Chondrocyte (in vitro differentiated cells): ENCODE data around the gene CUTA. TPM values are rescaled to one million over a fixed set of nuclear protein-coding genes. Genes with fewer than 3 reads are reported as not detected.

Experiments used
- DNase-seq: peaks from one replicate; pipeline ENCODE4 v3.0.0; 2021; ENCODE audit warnings: mixed read lengths, low spot score
- H3K27ac Mint-ChIP-seq: one replicate; pipeline ENCODE4 v1.8.0; 2021; ENCODE audit warnings: mild to moderate bottlenecking, moderate library complexity, mixed read lengths; ENCODE audit not compliant: unreplicated experiment
- H3K27me3 Mint-ChIP-seq: 2 replicates; pipeline ENCODE4 v1.8.0; 2021; ENCODE audit warnings: low read depth, mixed read lengths
- H3K36me3 Mint-ChIP-seq: 2 replicates; pipeline ENCODE4 v1.8.0; 2021; ENCODE audit warnings: low read depth, mixed read lengths
- H3K4me1 Mint-ChIP-seq: 2 replicates; pipeline ENCODE4 v1.8.0; 2021; ENCODE audit warnings: low read depth, mild to moderate bottlenecking, mixed read lengths
- H3K4me3 Mint-ChIP-seq: one replicate; pipeline ENCODE4 v1.8.0; 2021; ENCODE audit warnings: mild to moderate bottlenecking, moderate library complexity, mixed read lengths; ENCODE audit not compliant: unreplicated experiment
- H3K9me3 Mint-ChIP-seq: 2 replicates; pipeline ENCODE4 v1.8.0; 2021; ENCODE audit warnings: low read depth, mixed read lengths
- CTCF ChIP-seq: fragments of 200-600 bp; sonication (generic); IDR thresholded peaks from 2 replicates; pipeline ENCODE4 v1.5.0; 2021; ENCODE audit warnings: antibody characterized with exemption, mild to moderate bottlenecking, moderate library complexity
- total RNA-seq: library from RNA; stranded (reverse); gene quantifications from 3 replicates; pipeline ENCODE4 v1.2.1, GENCODE V29; 2021

The CUTA gene
- total RNA-seq, 1 donor from 2014 or later, result 218 TPM

GRCh38 chr6:33438978-33439594 is 21.2 kb upstream of the CUTA start:
- H3K4me1 Mint-ChIP-seq, result peaks cover 2% of the 10 kb centered on the region
- no peak overlapping the region for H3K27ac Mint-ChIP-seq
- no peak for DNase-seq
- peaks cover 43% of the 10 kb centered on the region for H3K36me3 Mint-ChIP-seq
- H3K27me3 Mint-ChIP-seq, result no peaks in the 10 kb centered on the region
- TF ChIP-seq CTCF, result no peak
- no peak overlapping the region for H3K4me3 Mint-ChIP-seq
- H3K9me3 Mint-ChIP-seq, result no peaks in the 10 kb centered on the region

GRCh38 chr6:33437666-33438065 is 19.8 kb upstream of the CUTA start:
- no peak for DNase-seq
- Mint-ChIP-seq H3K4me1 (peaks cover 15% of the 10 kb centered on the region), H3K27ac (no peak overlapping the region), H3K4me3 (no peak overlapping the region), H3K9me3 (no peaks in the 10 kb centered on the region), H3K36me3 (peaks cover 48% of the 10 kb centered on the region), H3K27me3 (no peaks in the 10 kb centered on the region)
- no peak for TF ChIP-seq CTCF

- no peak for TF ChIP-seq CTCF
- Mint-ChIP-seq H3K27ac (no peak overlapping the region), H3K36me3 (peaks cover 42% of the 10 kb centered on the region), H3K4me1 (peaks cover 33% of the 10 kb centered on the region), H3K9me3 (no peaks in the 10 kb centered on the region), H3K27me3 (no peaks in the 10 kb centered on the region), H3K4me3 (no peak overlapping the region)
- DNase-seq, result no peak
Measured at GRCh38 chr6:33434961-33435360, 17.1 kb upstream of the CUTA start.

GRCh38 chr6:33433544-33434191 is 15.8 kb upstream of the CUTA start:
- Mint-ChIP-seq H3K27me3 (no peaks in the 10 kb centered on the region), H3K9me3 (no peaks in the 10 kb centered on the region), H3K27ac (peak overlapping the region; percentile 91), H3K36me3 (peaks cover 35% of the 10 kb centered on the region), H3K4me1 (peaks cover 41% of the 10 kb centered on the region), H3K4me3 (no peak overlapping the region)
- no peak for DNase-seq
- TF ChIP-seq CTCF, result no peak

- H3K4me1 Mint-ChIP-seq, result peaks cover 47% of the 10 kb centered on the region
Measured at GRCh38 chr6:33433001-33433543, 15.2 kb upstream of the CUTA start.

More at GRCh38 chr6:33433001-33433543, 15.2 kb upstream of the CUTA start:
- Mint-ChIP-seq H3K27ac (no peak overlapping the region), H3K27me3 (no peaks in the 10 kb centered on the region), H3K36me3 (peaks cover 29% of the 10 kb centered on the region), H3K9me3 (no peaks in the 10 kb centered on the region), H3K4me3 (no peak overlapping the region)
- no peak for TF ChIP-seq CTCF
- no peak for DNase-seq
